GM18868 (cell line): ENCODE results near the gene SOD2.
"Not testable (repeated sequence)": the region's sequence is repeated elsewhere in the genome, so short reads cannot be mapped to it uniquely, and the experiment has no call there.

Experiments
- ATAC-seq: cut with Tn5 transposase; IDR thresholded peaks from one replicate; pipeline ENCODE4 v1.9.1; 2021; ENCODE audit warnings: mild to moderate bottlenecking, moderate library complexity; ENCODE audit not compliant: unreplicated experiment

Gene SOD2

GRCh38 chr6:159693128-159693893 lies at the start of gene SOD2:
Gene SOD2, minus strand, starts transcription at chr6:159693241. Its CDS starts 74 bp downstream, at chr6:159693167.
- peak; percentile 78 for ATAC-seq

- no peak for ATAC-seq
These were observed 49.1 kb upstream of the SOD2 start for GRCh38 chr6:159742165-159742564.

- no peak for ATAC-seq
These were observed 46.3 kb upstream of the SOD2 start for GRCh38 chr6:159739341-159739740.

GRCh38 chr6:159736908-159737307 lies 43.9 kb upstream of the SOD2 start:
- ATAC-seq = no peak

GRCh38 chr6:159733395-159733794 lies 40.4 kb upstream of the SOD2 start:
- not testable (repeated sequence) for ATAC-seq

GRCh38 chr6:159732550-159732949 lies 39.5 kb upstream of the SOD2 start:
- ATAC-seq = not testable (repeated sequence)

GRCh38 chr6:159730332-159730676 lies 37.3 kb upstream of the SOD2 start:
- ATAC-seq = no peak

- peak; percentile 26 for ATAC-seq
These were observed 36.7 kb upstream of the SOD2 start for GRCh38 chr6:159729598-159730331.

GRCh38 chr6:159728531-159728964 lies 35.5 kb upstream of the SOD2 start:
- no peak for ATAC-seq

GRCh38 chr6:159727717-159728445 lies 34.8 kb upstream of the SOD2 start:
- peak; percentile 31 for ATAC-seq

GRCh38 chr6:159726918-159727716 lies 34.1 kb upstream of the SOD2 start, which contains the start of gene WTAP:
Gene WTAP, plus strand, starts transcription at chr6:159727506. Its CDS starts 8,760 bp downstream, at chr6:159736266.
- peak; percentile 66 for ATAC-seq

GRCh38 chr6:159726255-159726917 lies 33.3 kb upstream of the SOD2 start:
- ATAC-seq = peak; percentile 17

- ATAC-seq = not testable (repeated sequence)
These were observed 32.2 kb upstream of the SOD2 start for GRCh38 chr6:159725208-159725607.

GRCh38 chr6:159724778-159725177 lies 31.7 kb upstream of the SOD2 start:
- no peak for ATAC-seq

- no peak for ATAC-seq
These were observed 30.2 kb upstream of the SOD2 start for GRCh38 chr6:159723259-159723658.

GRCh38 chr6:159722655-159723054 lies 29.6 kb upstream of the SOD2 start:
- no peak for ATAC-seq

GRCh38 chr6:159721981-159722380 lies 28.9 kb upstream of the SOD2 start:
- ATAC-seq = not testable (repeated sequence)

- no peak for ATAC-seq
These were observed 27.7 kb upstream of the SOD2 start for GRCh38 chr6:159720708-159721107.

- ATAC-seq = no peak
These were observed 26.2 kb upstream of the SOD2 start for GRCh38 chr6:159719287-159719686.

- ATAC-seq = no peak
These were observed 25.6 kb upstream of the SOD2 start for GRCh38 chr6:159718634-159719033.
